K562 (cell line): ENCODE results near the gene DSTYK. TPM values are rescaled to one million over a fixed set of nuclear protein-coding genes. Genes with fewer than 3 reads are reported as not detected.

Experiments
- GABPB1 ChIP-seq: sonication (generic); formaldehyde crosslinking; IDR thresholded peaks from 2 replicates; pipeline ENCODE4 v1.8.0; 2022; ENCODE audit warnings: mild to moderate bottlenecking, missing genetic modification reagents
- JUND ChIP-seq, 2 experiments: IDR thresholded peaks; 2 replicates in 1 of 2; 3 replicates in 1 of 2; pipeline ENCODE4 v1.6.1; 2011; ENCODE audit warnings: borderline replicate concordance in 2 of 2, low read depth in 2 of 2, low read length in 2 of 2, improper control_type of control experiment in 1 of 2, missing biosample characterization in 1 of 2, missing genetic modification characterization in 1 of 2, missing genetic modification reagents in 1 of 2
- KDM1A ChIP-seq, 2 experiments: fragments of 450-650 bp; IDR thresholded peaks; 2 replicates each; pipeline ENCODE4 v1.6.1; 2016; ENCODE audit warnings: mild to moderate bottlenecking in 2 of 2
- KDM5B ChIP-seq: fragments of 200-600 bp; sonication (generic); IDR thresholded peaks from 2 replicates; pipeline ENCODE4 v1.6.1; 2012; ENCODE audit warnings: low read depth, mild to moderate bottlenecking, moderate library complexity, low read length, control low read depth, inconsistent platforms; ENCODE audit not compliant: insufficient replicate concordance
- MCM5 ChIP-seq: fragments of 450-650 bp; IDR thresholded peaks from 2 replicates; pipeline ENCODE4 v1.6.1; 2016; ENCODE audit warnings: low read depth
- MXI1 ChIP-seq: IDR thresholded peaks from 2 replicates; pipeline ENCODE4 v1.6.1; 2011; ENCODE audit warnings: low read depth, mild to moderate bottlenecking, improper control_type of control experiment, low read length
- PRDM10 ChIP-seq: fragments of 450-650 bp; IDR thresholded peaks from 2 replicates; pipeline ENCODE4 v1.6.1; 2018; ENCODE audit not compliant: partially characterized antibody
- RBM17 ChIP-seq: fragments of 200-400 bp; formaldehyde crosslinking; IDR thresholded peaks from 2 replicates; pipeline ENCODE4 v1.6.1; 2017; ENCODE audit warnings: low read depth, mild to moderate bottlenecking, low read length, borderline replicate concordance
- RFX7 ChIP-seq: fragments of 250-450 bp; sonication (Bioruptor Pico); IDR thresholded peaks from 2 replicates; pipeline ENCODE4 v1.5.1; 2021; ENCODE audit warnings: mild to moderate bottlenecking
- SMARCE1 ChIP-seq: fragments of 450-650 bp; IDR thresholded peaks from 2 replicates; pipeline ENCODE4 v1.7.1; 2016; ENCODE audit warnings: mild to moderate bottlenecking
- ZBED1 ChIP-seq: IDR thresholded peaks from 2 replicates; pipeline ENCODE4 v1.6.1; 2014
- ZKSCAN3 ChIP-seq: fragments of 250-450 bp; sonication (Bioruptor Pico); IDR thresholded peaks from 2 replicates; pipeline ENCODE4 v1.4.0; 2020
- ZKSCAN8 ChIP-seq: fragments of 200-800 bp; sonication (Bioruptor generic); IDR thresholded peaks from 2 replicates; pipeline ENCODE4 v1.6.1; 2016; ENCODE audit warnings: missing genetic modification characterization, missing compliant biosample characterization
- ZNF347 ChIP-seq: fragments of 450-650 bp; formaldehyde crosslinking; IDR thresholded peaks from 2 replicates; pipeline ENCODE4 v1.4.0; 2020; ENCODE audit warnings: low read depth, mild to moderate bottlenecking, moderate library complexity
- ZNF589 ChIP-seq: fragments of 200-800 bp; sonication (Bioruptor generic); IDR thresholded peaks from 2 replicates; pipeline ENCODE4 v1.6.1; 2016; ENCODE audit warnings: low read depth, missing genetic modification characterization, missing compliant biosample characterization
- polyA plus RNA-seq, 8 experiments: library from polyadenylated mRNA; depleted of rRNA in 4 of 8; stranded (reverse) in 5 of 8; unstranded in 3 of 8; fragments of >200 nt; fragmentation: Nextera tagmentation in 2 of 8; fragmentation: Illumina TruSeq in 1 of 8; extraction: Ambion mirVana in 2 of 8; extraction: Trizol in 1 of 8; gene quantifications; 2 replicates each; pipeline versions ENCODE4 v1.2.1 to v1.2.3, GENCODE V29; 2011 to 2014; ENCODE audit warnings: inconsistent platforms in 1 of 8, missing spikeins in 1 of 8
- total RNA-seq, 7 experiments: library from RNA; depleted of rRNA in 6 of 7; stranded (reverse); fragments of >200 nt in 6 of 7; fragmentation: Illumina TruSeq in 2 of 7; extraction: Trizol in 2 of 7; gene quantifications; 2 replicates each; pipeline versions ENCODE4 v1.2.1 to v1.2.3, GENCODE V29; 2011 to 2021; ENCODE audit warnings: low replicate concordance in 1 of 7
- TF ChIP-seq, protein P1 (sequence below), 2 experiments: IDR thresholded peaks; 2 replicates each; pipeline ENCODE4 v1.6.1; 2012; ENCODE audit warnings: improper control_type of control experiment in 2 of 2, low read depth in 2 of 2, low read length in 2 of 2, borderline replicate concordance in 1 of 2
- TF ChIP-seq, protein P2 (sequence below): fragments of 450-650 bp; formaldehyde crosslinking; IDR thresholded peaks from 2 replicates; pipeline ENCODE4 v1.4.0; 2020; ENCODE audit warnings: mild to moderate bottlenecking, mixed read lengths
- TF ChIP-seq, protein P3 (sequence below): IDR thresholded peaks from 3 replicates; pipeline ENCODE4 v1.6.1; 2011; ENCODE audit warnings: borderline replicate concordance, mild to moderate bottlenecking, moderate library complexity; ENCODE audit not compliant: insufficient read length; ENCODE audit errors: extremely low read depth

The DSTYK gene
- total and polyA plus RNA-seq, 9 of the 15 experiments (the other 6 are each of a cell fraction or from before 2014, with no cell fraction given) = 4.2 to 7.1 (median 6.2) TPM

GRCh38 chr1:205214756-205215155 lies 3.3 kb upstream of the DSTYK start (continued):
- TF ChIP-seq, protein P1, sequence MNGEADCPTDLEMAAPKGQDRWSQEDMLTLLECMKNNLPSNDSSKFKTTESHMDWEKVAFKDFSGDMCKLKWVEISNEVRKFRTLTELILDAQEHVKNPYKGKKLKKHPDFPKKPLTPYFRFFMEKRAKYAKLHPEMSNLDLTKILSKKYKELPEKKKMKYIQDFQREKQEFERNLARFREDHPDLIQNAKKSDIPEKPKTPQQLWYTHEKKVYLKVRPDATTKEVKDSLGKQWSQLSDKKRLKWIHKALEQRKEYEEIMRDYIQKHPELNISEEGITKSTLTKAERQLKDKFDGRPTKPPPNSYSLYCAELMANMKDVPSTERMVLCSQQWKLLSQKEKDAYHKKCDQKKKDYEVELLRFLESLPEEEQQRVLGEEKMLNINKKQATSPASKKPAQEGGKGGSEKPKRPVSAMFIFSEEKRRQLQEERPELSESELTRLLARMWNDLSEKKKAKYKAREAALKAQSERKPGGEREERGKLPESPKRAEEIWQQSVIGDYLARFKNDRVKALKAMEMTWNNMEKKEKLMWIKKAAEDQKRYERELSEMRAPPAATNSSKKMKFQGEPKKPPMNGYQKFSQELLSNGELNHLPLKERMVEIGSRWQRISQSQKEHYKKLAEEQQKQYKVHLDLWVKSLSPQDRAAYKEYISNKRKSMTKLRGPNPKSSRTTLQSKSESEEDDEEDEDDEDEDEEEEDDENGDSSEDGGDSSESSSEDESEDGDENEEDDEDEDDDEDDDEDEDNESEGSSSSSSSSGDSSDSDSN (IDR thresholded peaks at IDR 0.05; ENCODE audit: borderline replicate concordance in 1 of 2, low read depth in 2 of 2, low read length in 2 of 2) = no peak
- TF ChIP-seq KDM5B (no peak), GABPB1 (0 out of 2 replicates have a peak, but pooled peaks have one; percentile 37), KDM1A (IDR thresholded peaks at IDR 0.05) (no peak), ZNF347 (CRISPR knock-in tag) (no peak), RBM17 (no peak), ZKSCAN8 (CRISPR knock-in tag) (no peak), MCM5 (no peak), MXI1 (no peak), JUND (IDR thresholded peaks at IDR 0.05; ENCODE audit: borderline replicate concordance, low read depth, low read length) (peak; percentile 15; the same call in 1 of the 2 replicates), JUND (tag; IDR thresholded peaks at IDR 0.05; ENCODE audit: borderline replicate concordance, low read depth, low read length) (peak; percentile 52; the same call in 1 of the 3 replicates), ZNF589 (0 out of 2 replicates have a peak, but pooled peaks have one; percentile 27), ZKSCAN3 (CRISPR knock-in tag) (no peak), ZBED1 (no peak), PRDM10 (peak; percentile 27), RFX7 (no peak), SMARCE1 (peak; percentile 10; the same call in 1 of the 2 replicates)
- TF ChIP-seq, protein P2, sequence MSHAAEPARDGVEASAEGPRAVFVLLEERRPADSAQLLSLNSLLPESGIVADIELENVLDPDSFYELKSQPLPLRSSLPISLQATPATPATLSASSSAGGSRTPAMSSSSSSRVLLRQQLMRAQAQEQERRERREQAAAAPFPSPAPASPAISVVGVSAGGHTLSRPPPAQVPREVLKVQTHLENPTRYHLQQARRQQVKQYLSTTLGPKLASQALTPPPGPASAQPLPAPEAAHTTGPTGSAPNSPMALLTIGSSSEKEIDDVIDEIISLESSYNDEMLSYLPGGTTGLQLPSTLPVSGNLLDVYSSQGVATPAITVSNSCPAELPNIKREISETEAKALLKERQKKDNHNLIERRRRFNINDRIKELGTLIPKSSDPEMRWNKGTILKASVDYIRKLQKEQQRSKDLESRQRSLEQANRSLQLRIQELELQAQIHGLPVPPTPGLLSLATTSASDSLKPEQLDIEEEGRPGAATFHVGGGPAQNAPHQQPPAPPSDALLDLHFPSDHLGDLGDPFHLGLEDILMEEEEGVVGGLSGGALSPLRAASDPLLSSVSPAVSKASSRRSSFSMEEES (CRISPR knock-in tag) = no peak
- TF ChIP-seq, protein P3, sequence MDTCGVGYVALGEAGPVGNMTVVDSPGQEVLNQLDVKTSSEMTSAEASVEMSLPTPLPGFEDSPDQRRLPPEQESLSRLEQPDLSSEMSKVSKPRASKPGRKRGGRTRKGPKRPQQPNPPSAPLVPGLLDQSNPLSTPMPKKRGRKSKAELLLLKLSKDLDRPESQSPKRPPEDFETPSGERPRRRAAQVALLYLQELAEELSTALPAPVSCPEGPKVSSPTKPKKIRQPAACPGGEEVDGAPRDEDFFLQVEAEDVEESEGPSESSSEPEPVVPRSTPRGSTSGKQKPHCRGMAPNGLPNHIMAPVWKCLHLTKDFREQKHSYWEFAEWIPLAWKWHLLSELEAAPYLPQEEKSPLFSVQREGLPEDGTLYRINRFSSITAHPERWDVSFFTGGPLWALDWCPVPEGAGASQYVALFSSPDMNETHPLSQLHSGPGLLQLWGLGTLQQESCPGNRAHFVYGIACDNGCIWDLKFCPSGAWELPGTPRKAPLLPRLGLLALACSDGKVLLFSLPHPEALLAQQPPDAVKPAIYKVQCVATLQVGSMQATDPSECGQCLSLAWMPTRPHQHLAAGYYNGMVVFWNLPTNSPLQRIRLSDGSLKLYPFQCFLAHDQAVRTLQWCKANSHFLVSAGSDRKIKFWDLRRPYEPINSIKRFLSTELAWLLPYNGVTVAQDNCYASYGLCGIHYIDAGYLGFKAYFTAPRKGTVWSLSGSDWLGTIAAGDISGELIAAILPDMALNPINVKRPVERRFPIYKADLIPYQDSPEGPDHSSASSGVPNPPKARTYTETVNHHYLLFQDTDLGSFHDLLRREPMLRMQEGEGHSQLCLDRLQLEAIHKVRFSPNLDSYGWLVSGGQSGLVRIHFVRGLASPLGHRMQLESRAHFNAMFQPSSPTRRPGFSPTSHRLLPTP = no peak
